Right atrium auricular region (tissue), 2 donors: Measurements from ENCODE around the gene PRSS38. TPM values are rescaled to one million over a fixed set of nuclear protein-coding genes. Genes with fewer than 3 reads are reported as not detected.
A peak's percentile ranks its signal among the peaks of the same experiment; 100 is the strongest.

ENCODE experiments used
- DNase-seq: peaks from one replicate; pipeline ENCODE4 v3.0.0-alpha.2; 2019; ENCODE audit warnings: low spot score
- H3K27ac ChIP-seq, 2 donors: fragments of 200-600 bp; sonication (generic); 1 replicate in 1 of 2; 2 replicates in 1 of 2; pipeline ENCODE4 v1.5.1; 2016 to 2019
- H3K27me3 ChIP-seq, 2 donors: fragments of 200-600 bp; sonication (generic); one replicate each; pipeline versions ENCODE4 v1.5.1 to v1.6.0; 2017 to 2019
- H3K36me3 ChIP-seq: fragments of 200-600 bp; sonication (generic); one replicate; pipeline ENCODE4 v1.5.1; 2016
- H3K4me1 ChIP-seq, 2 donors: fragments of 200-600 bp; sonication (generic); one replicate each; pipeline versions ENCODE4 v1.5.1 to v1.6.0; 2017 to 2019
- H3K4me3 ChIP-seq, 2 donors: fragments of 200-600 bp; sonication (generic); 1 replicate in 1 of 2; 2 replicates in 1 of 2; pipeline ENCODE4 v1.5.1; 2017 to 2019; ENCODE audit warnings: mild to moderate bottlenecking in 1 of 2, moderate library complexity in 1 of 2
- H3K9me3 ChIP-seq, 2 donors: fragments of 200-600 bp; sonication (generic); one replicate each; pipeline ENCODE4 v1.5.1; 2019
- CTCF ChIP-seq, 2 donors: fragments of 200-600 bp; sonication (generic); IDR thresholded peaks; one replicate each; pipeline ENCODE4 v1.5.1; 2019; ENCODE audit warnings: antibody characterized with exemption in 2 of 2
- total RNA-seq, 2 donors: library from RNA; depleted of rRNA; stranded (reverse); fragments of >200 nt; gene quantifications; one replicate each; pipeline ENCODE4 v1.1.0, GENCODE V29; 2016

Gene PRSS38
- total RNA-seq, 2 donors from 2014 or later: not detected

DNA sequence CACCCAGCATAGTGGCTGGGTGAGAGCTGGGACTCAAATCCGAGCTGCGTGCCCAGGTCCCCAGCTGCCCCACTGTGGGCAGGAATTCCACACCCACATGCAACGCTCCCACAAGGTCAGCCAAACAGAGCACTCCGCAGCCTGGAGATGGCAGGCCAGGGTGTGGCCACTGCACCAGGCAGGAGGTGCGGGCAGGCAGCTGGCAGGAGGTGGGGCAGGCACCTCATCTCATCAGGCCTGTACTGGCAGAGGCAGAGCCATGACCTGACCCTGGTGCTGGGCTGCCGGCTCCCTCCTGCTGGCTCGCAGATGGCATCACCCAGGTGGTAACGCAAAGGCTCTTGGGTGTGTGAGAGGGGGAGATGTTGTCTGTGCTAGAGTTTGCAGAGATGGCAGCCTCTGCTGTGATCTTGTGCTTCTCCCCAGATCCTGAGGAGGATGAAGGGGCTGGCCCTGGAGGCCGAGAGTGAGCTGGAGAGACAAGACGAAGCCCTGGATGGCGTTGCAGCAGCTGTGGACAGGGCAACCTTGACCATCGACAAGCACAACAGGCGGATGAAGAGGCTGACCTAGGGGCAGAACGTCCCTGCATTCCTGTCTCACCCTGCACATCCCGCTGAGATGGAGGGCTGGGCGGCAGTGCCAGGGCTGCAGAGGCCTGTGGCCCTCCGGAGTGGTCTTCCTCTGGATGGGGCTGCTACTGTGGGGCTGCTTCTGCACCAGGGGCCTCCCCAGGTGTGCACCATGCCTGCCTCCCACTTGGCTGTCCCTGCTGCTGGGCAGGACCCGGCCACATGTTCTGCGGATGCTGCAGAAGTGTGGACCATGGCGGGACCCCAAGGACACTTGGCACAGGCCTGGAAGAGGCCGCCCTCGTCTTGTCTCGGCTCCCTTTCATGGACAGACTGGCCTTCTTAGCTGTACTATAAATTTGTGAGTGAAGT is 35.1 kb upstream of the PRSS38 start:
- Histone ChIP-seq H3K9me3 (no peaks in the 10 kb centered on the region), H3K27ac (no peak overlapping the region), H3K27me3 (no peaks in the 10 kb centered on the region), H3K4me3 (no peak overlapping the region), H3K36me3 (peaks cover 11% of the 10 kb centered on the region), H3K4me1 (no peaks in the 10 kb centered on the region)
- TF ChIP-seq CTCF (IDR thresholded peaks at IDR 0.05): no peak
- no peak for DNase-seq

- no peak for TF ChIP-seq CTCF (IDR thresholded peaks at IDR 0.05)
- no peaks in the 10 kb centered on the region for H3K9me3 ChIP-seq
- peaks cover 3% of the 10 kb centered on the region for H3K36me3 ChIP-seq
- peaks cover 0 to 6% of the 10 kb centered on the region in 2 donors for H3K4me1 ChIP-seq
- H3K4me3 ChIP-seq: no peak overlapping the region
- no peaks in the 10 kb centered on the region for H3K27me3 ChIP-seq
- no peak overlapping the region for H3K27ac ChIP-seq
- no peak for DNase-seq
Measured at GRCh38 chr1:227781314-227781930, 34.1 kb upstream of the PRSS38 start.

- H3K27ac ChIP-seq: no peak overlapping the region
- no peak for TF ChIP-seq CTCF (IDR thresholded peaks at IDR 0.05)
- DNase-seq: peak; percentile 34
Measured at GRCh38 chr1:227782226-227782625, 33.2 kb upstream of the PRSS38 start.

GRCh38 chr1:227785094-227785804 is 30.2 kb upstream of the PRSS38 start:
- H3K27ac ChIP-seq: no peak overlapping the region
- H3K4me3 ChIP-seq: no peak overlapping the region
- peaks cover 0 to 31% of the 10 kb centered on the region in 2 donors for H3K4me1 ChIP-seq
- H3K36me3 ChIP-seq: no peaks in the 10 kb centered on the region
- peak; percentile 32 for DNase-seq
- H3K9me3 ChIP-seq: no peaks in the 10 kb centered on the region
- no peaks in the 10 kb centered on the region for H3K27me3 ChIP-seq
- TF ChIP-seq CTCF (IDR thresholded peaks at IDR 0.05): no peak

More at GRCh38 chr1:227782226-227782625, 33.2 kb upstream of the PRSS38 start:
- Histone ChIP-seq H3K4me3 (no peak overlapping the region), H3K4me1 (peaks cover 0 to 14% of the 10 kb centered on the region in 2 donors), H3K9me3 (no peaks in the 10 kb centered on the region), H3K36me3 (no peaks in the 10 kb centered on the region), H3K27me3 (no peaks in the 10 kb centered on the region)

DNA sequence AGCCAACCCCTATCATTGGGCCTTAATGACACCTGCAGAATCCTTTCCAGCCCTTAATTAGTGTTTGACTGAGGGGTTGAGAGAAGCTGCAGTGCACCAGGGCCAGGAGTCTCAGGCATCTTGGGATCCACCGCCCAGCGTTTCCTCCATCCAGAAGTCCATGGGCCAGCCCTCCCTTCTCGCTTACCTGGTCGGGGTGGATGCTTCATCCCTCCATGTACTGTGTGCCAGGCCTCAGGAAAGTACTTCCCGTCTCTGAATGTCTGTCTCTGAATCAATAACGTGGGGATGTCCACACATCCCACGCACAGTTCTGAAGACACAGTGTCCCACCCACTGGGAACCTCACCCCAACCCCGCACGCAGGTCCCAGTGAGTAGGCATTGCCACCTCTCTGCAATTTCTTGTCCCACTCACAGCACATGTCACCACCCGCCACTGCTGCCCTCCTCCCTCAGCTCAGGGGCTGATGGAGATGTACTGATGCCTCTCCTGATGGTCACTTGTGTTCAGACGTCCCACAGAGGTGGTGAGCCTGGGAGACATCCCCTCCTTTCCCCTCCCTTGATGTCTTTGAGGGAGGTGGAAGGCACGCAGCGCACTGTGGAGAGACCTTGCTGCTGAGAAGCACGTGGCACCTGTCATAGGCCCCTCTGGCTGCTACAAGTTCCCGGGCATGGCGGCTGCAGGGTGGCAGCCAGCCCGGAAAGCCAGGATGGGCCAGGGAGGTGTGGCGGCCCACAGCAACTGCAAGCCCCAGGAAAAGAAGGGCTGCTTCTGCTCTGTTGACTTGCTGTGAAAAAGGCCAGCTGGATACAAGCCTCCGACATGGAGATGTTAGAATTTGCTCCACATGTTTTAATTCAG is 29.4 kb upstream of the PRSS38 start:
- Histone ChIP-seq H3K4me3 (no peak overlapping the region), H3K27me3 (no peaks in the 10 kb centered on the region), H3K36me3 (no peaks in the 10 kb centered on the region), H3K27ac (no peak overlapping the region), H3K9me3 (no peaks in the 10 kb centered on the region), H3K4me1 (peaks cover 0 to 31% of the 10 kb centered on the region in 2 donors)
- no peak for TF ChIP-seq CTCF (IDR thresholded peaks at IDR 0.05)
- DNase-seq: peak; percentile 51
